Left forelimb (tissue), 1 donor: Measurements from ENCODE around the gene PRPSAP2.
"Not testable (repeated sequence)": the region's sequence is repeated elsewhere in the genome, so short reads cannot be mapped to it uniquely, and the experiment has no call there.

Experiments
- DNase-seq: peaks from one replicate; pipeline ENCODE4 v3.0.0-alpha.2; 2018; ENCODE audit warnings: low spot score

PRPSAP2 gene, protein sequence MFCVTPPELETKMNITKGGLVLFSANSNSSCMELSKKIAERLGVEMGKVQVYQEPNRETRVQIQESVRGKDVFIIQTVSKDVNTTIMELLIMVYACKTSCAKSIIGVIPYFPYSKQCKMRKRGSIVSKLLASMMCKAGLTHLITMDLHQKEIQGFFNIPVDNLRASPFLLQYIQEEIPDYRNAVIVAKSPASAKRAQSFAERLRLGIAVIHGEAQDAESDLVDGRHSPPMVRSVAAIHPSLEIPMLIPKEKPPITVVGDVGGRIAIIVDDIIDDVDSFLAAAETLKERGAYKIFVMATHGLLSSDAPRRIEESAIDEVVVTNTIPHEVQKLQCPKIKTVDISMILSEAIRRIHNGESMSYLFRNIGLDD

DNA sequence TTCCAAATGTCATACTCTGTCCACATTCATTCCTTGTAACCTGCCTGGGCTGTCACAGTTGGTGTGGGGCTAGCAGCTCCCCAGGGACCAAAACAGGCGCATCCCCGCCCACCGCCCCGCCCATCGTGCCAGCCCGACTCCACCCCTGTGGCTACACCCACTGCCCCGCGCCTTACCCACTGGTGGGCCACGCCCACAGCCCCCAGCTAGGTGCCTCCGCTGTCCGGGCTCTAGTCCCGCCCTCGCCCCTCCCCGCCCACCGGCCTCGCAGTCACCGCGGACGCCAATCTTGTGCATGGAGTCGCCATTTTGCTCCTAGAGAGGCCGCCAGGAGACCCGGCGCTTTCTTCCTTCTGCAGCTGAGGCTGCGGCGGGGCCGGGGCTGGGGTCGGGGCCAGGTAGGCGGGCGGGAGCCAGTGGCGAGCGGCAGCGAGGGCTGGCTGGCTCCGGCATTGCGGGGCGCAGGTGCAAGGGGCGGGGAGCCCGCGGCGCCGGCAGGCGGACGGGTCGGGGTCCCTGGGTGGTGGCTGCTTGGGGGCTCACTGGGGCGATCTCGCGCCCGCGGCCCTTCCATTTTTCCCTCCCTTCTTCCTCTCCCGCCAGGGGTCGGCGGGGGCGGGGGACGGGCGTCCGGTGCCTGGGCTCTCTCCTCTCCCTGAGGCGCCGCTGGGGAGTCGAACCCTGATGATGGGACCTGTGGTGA, at the start of gene PRPSAP2:
Gene PRPSAP2, plus strand, starts transcription at position 268 of the 703 bp plus-strand sequence. CDS start 7,703 bp downstream, outside the sequence.
- DNase-seq, result peak; percentile 93

DNA sequence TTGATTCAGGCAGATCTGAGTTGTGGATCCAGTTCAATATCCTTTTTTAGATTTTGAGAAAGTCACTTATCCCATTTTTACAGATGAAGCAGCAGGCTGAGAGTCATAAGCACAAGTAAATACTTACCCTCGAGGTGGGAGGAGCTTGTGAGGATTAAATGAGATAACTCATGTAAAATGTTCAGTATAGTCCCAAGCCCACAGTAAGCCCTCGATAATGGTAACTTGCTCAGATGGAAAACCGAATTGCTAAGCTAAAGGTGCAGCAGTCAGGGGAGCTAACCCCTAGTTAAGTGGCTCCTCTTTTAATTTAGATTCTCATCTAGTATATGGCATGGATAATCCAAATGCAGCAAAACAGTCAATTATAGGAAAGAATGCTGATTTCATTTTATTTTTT, 42.0 kb upstream of the PRPSAP2 start:
- DNase-seq, result not testable (repeated sequence)

DNA sequence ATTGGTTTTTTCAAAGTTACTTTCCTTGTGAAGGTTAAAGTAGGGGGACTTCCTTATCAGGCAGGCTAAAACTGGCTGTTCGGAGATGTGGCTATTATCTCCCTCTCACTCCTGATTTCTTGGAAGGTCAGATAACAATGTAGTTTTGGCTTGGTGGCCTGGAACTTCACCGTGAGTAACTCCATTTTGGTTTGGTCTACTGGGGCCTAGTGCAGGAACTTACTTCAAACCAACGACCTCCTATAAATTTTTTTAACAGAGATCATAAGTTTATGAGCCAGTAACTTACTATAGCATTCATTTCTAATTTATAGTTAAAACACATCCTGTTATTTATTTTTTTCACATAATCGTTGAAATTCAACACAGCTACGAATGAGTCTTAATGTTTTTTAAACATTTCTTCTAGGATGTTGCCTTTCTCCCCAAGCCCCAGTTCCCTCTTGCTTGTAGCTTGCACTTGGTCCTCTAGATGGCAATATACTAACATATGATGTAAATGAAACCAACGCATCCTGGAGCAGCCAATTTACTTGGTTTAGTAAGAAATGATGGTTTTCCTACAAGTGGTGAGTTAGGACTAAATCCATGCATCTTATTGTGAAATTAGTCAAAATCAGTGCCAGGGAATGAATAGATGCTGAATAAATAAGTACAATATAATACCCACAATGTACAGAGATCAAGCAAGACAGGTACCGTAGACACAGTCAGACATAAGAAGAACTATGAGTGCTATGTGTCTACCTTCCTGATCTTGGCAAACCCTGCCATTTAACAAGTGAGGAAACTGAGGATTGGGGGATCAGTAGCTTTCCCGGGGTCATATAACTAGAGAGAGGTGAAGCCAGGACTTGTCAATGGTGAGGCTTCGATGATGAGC, 41.2 kb upstream of the PRPSAP2 start:
- DNase-seq, result not testable (repeated sequence)

DNA sequence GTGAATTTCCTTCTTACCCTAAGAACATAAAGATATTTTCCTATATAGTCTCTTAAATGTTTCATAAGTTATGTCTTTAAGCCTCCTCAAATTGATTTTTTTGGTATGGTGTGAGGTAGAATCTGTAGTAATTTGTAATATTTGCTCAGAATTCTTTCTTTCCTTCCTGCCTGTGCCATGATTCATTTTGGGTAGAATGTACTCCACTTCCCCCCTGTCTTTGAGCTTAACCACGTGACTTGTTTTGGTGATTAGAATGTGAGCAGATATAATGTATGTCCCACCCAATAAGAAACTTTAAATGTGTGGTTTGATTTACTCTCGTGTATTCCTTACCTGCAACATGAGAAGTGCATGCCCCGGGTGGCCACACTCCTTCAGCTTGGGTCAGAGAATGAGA, 36.5 kb upstream of the PRPSAP2 start:
- not testable (repeated sequence) for DNase-seq

DNA sequence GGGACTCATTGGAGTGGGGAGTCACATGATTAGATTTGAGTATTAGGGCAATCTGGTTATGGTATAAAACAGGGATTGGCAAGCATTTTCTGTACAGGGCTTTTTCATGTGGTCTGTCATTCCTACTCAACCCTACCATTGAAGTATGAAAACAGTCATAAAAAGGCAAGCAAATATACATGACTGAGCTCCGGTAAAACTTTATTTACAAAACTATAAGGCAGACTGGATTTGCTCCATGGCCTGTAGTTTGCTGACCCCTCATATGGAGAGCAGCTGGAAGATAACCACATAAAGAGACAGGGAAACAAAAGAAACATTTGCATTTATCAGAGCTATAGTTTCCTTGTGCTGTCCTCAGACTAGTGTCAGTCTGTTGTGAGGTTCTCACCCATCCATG, 30.3 kb upstream of the PRPSAP2 start:
- not testable (repeated sequence) for DNase-seq

DNA sequence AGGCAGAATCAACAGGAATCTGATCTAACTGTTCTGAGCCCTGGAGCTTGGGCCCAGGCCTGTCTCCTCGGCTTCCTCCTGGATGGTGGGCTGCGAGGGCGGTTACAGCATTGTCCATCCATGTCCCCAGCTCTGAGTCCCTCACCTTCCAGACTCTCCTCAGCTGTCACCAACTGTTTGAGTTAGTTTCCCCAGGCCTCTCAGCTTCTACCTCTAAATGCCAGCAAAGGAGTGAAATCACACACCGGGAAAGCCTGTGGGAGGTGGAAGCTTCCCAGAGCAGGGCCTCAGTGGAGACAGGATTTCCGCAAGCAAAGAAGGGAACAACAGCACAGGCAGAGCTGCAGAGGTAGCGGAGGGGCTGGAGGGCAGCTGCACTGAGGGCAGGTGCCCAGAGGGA, 9.4 kb upstream of the PRPSAP2 start:
- DNase-seq, result no peak

DNA sequence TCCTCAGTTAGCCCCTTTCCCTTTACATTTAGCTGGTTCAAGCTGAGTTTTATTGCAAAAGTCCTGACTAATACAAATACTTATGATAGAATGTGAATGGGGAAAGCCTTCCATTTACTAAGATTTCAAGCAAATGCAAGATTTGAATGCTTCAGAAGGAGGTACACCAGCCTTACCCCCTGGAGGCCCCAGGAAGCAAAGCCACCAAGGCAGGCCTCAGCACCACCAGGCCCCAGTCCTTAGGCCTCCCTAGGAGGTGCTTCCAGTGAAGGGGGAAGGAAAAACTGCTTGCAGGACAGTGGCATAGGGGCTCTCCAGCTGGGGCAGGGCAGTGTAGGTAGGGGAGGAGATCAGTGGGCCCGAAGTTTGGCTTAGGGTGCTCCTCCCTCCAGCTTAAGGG, 7.3 kb upstream of the PRPSAP2 start:
- no peak for DNase-seq

DNA sequence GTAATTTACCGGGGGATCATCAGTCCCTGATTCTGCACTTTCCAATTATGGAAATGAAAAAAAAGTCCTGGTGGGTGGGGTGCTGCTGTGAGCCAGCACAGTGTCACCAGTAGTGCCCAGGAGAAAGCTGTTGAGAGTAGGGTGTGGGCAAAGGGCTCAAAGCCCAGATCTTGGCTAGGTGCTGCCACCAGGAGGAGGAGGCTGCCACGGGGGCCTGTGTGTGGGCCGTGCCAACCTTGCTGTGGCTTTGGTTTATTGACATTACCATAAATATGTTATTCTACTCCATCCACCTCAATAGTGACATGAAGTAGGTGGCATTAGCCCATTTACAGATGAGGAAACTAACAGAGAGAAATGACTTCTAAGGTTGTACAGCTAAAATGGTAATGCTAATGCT, 6.7 kb upstream of the PRPSAP2 start:
- DNase-seq, result no peak

DNA sequence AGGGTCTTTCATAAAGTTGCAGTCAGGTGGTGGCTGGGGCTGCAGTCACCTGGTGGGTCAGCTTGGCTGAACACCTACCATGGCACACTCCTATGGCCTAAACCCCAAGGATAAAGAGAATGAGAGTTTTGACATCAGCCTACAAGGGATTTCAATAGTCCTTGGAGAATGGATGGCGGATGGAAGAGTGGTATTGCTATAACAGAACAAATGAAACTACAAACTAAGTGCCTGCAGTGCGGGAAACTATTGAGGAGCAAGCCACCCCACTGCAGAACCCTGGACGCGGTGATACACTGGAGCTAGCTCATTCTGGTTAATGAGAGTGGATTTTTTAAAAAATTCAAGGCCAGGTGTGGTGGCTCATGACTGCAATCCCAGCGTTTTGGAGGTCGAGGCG, 3.0 kb upstream of the PRPSAP2 start:
- no peak for DNase-seq

DNA sequence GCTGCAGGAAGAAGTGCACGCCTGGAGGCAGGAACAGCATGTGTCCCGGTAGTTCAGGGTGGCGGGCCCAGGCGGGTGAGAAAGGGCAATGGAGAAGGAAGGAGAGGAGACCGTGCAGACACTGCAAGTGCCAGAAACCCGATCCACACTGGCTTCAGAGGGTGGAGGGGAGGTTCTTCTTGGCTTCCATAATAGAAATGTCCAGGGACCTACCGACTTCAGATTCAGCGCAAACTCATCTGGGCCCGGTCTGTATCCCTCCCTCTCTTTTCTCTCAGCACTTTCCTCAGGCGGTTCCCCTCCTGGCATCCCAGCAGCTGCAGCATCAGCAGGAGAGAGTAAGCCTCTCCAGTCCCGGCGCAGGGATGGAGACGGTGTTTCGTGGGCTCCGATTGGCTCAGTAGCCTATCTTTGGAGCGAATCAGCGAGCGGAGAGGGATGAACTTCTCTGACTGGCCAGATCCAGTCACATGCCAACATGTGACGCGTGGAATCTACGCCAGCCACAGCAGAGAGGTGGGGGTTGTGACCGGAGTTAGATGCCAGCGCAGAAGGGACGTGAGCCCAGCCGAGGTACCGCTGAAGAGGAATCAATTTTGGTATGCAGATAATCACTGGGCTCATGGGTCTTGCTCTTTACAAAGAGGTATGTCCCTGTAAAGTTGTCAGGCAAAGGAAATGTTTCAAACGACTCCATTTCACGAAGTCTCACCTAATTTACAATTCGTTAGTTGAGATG, 1.9 kb upstream of the PRPSAP2 start:
- DNase-seq, result peak; percentile 94

DNA sequence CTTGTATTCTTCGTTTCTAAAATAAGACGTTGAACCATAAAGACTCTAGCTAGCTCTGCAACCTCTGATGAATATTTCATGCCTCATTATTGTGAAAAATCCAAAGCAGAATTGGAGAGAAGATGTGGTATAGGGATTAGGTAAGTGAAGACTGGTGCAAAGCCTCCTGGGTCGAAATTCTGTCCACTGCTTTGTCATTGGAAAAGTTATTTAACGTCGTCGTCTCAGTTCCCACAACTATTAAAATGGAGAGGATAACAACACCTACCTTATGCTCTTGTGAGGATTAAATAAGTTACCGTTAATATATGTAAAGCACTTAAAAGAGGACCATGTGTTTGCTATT, 1.4 kb upstream of the PRPSAP2 start:
- no peak for DNase-seq

DNA sequence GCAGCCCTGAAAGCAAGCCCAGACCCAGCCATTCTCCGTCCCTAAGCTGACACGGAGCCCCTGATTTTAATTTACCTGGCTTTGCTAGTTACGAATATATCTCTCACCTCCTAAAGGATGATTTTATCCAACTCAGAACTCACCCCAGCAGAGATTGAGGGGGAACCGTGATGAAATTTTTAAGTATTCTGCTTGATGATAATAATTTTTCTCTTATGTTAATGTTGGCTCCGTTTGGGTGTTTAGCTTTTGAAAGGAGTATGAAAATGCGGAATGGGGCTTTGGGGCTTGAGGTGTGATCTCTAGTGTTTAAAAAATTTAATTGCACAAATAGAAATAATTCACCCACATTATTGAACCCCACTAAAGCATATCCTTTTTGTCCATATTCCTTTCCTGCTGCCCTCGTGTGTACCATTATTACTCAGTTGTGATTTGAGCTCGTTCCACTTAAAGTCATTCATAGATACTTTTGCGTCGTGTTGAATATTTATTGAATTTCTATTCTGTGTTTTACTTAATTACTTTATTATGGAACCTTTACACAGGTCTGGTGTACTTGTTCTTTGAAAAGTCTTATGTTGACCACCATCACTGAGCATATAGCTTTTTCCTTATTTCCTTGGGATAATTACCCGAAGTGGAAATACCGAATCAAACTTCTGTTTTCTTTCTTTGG, 775 bp downstream of the PRPSAP2 start:
- DNase-seq, result no peak

DNA sequence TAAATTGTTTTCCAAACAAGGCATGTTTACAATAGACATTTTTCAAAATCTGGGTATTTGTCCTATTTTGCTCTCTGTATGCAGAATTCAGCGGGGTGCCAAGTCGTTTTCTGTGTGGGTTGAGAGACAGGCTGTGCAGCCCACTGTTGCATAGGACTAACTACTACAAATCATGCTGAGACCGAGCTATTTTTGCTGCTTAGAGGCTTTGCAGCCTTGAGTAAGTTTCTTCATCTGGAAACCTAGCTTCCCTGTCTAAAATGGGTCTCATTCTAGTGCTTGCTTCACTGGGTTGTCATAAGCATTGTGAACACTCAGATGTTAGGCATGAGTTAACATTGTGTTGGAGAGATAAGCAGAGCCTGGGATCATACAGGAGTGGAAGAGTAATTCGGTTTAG, 1.3 kb downstream of the PRPSAP2 start:
- no peak for DNase-seq

DNA sequence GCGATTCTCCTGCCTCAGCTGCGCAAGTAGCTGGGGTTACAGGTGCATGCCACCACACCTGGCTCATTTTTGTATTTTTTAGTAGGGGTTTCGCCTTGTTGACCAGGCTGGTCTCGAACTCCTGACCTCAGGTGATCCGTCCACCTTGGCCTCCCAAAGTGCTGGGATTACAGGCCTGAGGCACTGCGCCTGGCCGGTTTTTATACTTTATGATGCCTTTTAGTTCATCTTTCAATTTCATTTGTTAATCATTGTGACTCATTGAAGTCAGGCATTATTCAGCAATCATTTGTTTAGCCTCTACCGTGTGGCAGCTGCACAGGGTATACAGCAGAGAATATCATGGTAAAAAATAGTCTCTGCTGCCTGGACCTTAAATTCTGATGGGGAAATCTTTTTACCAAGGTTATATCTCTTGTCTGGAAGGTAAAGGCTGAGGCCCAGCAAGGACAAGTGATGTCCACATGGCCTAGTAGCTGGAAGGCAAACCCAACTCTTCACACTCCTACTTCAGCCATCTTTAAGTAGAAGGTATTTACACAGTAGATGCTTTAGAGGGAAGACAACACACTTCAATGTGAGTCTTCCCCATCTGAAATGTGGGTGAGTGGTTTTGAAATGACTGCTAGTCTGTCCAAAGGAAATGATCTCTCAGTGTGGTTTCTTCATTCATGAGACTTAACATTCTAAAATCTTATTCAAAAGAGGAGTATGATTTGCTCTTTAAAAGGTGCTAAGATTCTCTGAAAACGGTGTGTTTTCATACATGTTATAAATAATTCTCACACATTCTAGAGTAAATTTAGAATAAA, 2.4 kb downstream of the PRPSAP2 start:
- no peak for DNase-seq

DNA sequence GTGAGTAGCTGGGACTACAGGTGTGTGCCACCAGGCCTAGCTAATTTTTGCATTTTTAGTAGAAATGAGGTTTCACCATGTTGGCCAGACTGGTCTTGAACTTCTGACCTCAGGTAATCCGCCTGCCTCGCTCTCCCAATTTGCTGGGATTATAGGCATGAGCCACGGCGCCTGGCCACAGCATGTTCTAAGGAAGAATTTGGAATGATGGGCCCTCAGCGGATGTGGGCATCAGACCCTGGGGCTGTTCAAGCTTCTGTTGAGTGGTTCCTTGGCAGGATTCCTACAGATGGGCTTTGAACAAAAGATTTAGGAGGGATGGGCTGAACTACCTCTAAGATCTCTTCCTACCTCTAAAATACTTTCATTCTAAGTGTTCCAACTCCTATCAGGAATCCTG, 4.1 kb downstream of the PRPSAP2 start:
- DNase-seq, result no peak

DNA sequence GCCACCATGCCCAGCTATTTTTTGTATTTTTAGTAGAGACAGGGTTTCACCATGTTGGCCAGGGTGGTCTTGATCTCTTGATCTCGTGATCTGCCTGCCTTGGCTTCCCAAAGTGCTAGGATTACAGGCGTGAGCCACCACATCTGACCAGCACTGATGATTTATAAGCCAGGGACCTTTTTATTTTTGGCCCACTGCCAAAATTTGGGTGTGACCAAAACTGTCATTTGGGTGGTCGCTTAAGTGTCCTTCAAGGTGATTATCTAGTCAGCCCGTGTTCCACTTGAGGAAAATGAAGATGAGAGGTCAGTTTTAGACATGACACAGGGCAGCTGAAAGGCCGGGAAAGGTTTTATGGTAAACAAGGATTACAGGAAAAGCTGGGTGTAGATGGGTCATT, 7.1 kb downstream of the PRPSAP2 start:
- not testable (repeated sequence) for DNase-seq

DNA sequence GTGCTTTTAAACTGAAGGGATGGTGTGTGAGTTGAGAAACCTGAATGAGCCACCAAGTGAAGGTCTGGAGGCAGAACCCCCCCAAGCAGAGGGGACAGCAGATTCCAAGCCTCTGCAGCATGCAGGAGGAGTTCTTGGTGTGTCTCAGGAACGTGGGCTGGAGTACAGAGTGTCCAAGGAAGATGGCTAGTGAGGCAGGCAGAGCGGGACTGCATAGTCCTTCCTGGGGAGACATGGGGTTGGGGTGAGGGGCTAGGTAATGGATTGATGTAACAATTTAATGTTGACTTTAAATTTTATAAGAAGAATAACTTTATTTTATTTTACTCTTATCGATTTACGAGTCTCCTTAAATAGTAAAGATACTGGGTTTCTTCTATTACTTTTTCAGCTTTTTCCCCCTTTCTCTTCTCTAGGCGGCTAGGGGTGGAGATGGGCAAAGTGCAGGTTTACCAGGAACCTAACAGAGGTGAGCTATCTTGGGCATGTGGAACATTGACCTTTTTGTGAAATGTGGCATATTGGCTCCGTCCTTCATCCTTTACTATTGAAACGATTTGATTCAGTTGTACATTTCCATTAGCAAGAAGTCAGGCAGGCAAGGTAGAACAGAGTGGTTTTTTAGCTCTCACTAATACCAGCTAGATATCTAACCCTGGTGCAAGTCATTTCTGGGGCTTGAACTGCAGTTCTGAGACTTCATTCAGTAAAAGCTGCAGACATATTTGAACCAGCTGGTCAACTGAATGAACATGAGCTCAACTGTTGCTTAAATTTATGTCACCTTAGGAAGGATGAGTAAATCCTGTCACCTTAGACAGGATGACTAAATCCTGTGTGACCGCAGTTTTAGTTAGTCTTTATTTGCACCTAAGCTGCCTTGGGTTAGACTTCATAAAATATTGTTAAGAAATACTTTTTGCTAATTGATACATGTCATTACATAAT, 9.2 kb downstream of the PRPSAP2 start:
- no peak for DNase-seq

DNA sequence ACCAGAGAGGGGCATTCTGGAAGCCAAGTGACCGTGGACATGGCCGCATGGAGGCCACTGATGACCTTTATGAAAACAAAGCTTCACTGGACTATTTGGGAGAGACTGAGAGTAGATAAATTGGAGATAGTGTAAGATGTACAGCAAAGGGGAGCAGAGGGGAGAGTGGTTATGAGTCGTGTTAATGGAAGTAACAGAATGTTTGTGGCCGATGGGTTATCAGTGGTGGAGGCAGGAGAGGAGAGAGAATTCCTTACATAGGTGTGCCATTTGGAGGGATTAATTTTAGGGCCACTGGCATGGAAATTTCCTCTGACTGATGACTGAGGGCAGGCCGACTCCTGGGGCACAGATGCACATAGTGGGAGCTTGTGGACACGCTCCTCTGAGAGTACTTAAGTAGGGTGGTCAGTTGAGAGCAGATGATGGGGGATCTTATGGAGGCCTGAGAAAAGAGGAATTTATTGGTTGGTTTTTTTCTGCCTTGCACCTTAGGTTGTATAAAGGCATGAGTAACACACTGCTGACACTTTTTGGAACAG, 19.2 kb downstream of the PRPSAP2 start:
- DNase-seq, result no peak

DNA sequence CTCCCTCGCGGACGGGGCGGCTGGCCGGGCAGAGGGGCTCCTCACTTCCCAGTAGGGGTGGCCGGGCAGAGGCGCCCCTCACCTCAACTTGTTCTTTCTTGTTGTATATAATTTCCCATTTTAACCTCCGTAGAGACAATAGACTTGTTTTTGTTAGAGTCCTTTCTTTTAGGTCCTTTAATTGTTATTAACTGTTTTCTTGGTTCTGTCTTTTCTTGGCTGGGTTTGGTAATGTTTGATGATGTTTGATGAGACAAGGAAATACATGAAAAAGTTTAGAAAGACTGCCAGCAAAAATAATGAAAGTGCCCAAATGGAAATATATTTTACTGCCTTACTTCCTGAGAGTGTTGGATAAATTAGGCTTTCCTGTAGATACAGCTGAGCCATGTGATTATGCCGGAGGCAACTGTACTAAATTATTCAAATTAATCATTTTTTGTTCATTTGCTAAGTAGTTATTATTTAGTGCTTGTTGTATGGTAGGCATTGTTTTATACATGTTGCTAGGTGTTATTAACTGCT, 30.9 kb downstream of the PRPSAP2 start:
- DNase-seq, result no peak
